NCI-H226 (cell line): ENCODE measurements around the gene GLMP.
A peak's percentile ranks its signal among the peaks of the same experiment; 100 is the strongest.

Experiments used
- DNase-seq: peaks from one replicate; pipeline ENCODE4 v3.0.0-alpha.2; 2015

The GLMP gene

DNA sequence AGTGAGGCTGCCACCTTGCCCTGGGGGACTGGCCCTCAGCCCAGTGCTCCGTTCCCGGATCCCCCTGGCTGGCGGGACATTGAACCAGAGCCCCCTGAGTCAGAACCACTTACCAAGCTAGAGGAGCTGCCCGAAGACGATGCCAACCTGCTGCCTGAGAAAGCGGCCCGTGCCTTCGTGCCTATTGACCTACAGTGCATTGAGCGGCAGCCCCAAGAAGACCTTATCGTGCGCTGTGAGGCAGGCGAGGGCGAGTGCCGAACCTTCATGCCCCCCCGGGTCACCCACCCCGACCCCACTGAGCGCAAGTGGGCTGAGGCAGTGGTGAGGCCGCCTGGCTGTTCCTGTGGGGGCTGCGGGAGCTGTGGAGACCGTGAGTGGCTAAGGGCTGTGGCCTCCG, 10.0 kb downstream of the GLMP start:
- DNase-seq = no peak

DNA sequence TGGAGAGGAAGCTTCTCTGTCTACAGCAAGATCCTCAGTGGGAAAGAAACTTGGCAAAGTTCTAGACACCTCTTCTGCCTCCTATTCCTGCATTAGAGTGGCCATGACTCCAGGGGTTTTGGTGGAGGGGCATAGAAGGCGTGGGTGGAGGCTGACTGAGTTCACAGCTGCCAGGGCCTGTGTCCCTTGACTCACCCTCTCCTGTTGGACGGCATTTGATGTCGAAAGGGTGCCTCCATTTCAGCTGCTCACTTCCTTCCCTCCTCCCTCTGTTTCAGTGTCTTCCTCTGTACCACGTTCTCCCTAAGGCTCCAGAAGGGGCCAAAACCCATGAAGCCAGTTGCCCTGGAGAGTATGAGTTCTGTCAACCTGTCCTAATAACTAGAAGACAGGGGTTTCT, 10.7 kb downstream of the GLMP start:
- DNase-seq = no peak

DNA sequence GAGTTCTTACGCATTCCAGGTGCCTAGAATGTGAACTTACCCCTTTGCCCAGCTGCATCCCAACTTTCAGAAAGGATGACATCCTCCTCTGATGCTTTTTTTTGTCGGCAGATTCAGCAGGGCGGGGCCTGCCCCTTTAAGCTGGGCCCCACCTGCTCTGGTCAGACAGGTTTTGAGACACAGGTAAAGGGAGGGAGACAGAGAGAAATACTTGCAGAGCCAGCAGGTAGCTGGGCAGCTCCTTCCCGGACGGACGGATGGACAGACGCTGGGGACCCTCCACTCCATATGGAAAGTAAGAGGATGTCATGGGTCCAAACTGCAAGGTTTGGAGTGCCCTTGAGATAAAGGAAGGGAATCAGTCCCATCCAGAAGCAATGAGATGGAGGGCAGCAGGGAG, 11.4 kb downstream of the GLMP start, which contains the start of gene TMEM79:
TSS of gene TMEM79 (plus strand) at position 214 of the 400 bp plus-strand sequence. CDS start 902 bp downstream, outside the sequence.
- no peak for DNase-seq

DNA sequence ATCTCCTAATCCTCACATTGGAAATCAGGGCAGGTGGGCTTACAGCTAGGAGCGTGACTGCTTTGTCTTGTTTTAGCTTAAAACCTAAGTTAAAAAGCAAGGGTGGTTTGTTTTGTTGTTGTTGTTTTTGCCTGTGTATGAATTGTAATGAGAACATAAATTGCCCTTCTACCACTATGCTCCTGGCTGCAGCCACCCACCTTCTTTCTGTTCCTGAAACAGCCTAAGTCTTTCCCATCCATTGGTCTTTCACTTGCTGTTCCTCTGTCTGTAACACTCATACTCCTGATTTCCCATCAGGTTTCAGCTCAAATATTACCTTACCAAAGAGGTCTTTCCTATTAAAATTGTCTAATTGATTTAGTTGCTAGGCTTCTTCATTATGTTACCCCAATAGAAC, 12.0 kb downstream of the GLMP start:
- DNase-seq = no peak

DNA sequence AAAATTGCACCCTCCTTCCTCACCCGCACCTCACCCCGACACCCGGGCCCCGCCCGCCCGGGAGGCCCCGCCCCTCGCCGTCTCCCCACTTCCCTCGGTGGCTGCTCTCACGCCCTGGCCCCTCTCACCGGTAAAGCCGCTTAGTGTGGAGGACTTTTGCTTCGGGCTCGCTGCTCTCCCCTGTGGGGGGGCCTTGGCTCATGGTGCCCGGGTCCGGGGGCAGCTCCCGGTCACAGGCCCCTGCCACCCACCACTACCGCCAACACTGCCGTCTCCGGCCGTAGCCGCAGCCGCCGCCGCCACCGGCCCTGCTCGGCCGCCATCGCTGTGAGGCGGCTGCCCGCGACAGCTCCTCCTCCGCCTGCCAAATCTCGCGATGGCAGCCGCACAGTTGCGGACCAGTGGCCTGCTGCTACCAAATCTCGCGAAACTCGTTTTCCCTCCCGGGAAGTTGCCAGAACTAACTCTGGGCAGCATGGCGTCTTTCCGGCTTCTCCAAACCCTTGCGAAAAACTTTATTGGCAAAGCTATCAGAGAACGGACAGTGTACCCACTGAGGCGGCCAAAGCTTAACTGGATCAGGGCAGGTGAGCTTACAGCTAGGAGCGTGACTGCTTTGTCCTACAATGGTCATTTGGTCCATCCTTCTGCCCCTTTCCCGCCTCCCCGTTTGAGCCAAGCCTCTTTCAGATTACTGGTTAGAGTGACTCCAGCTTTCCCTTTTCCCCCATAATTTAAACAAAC, 12.8 kb downstream of the GLMP start, which contains the start of gene SMG5:
TSS of gene SMG5 (minus strand) at position 347 of the 744 bp plus-strand sequence. CDS start at position 202, 145 bp downstream.
- peak; percentile 97 for DNase-seq

DNA sequence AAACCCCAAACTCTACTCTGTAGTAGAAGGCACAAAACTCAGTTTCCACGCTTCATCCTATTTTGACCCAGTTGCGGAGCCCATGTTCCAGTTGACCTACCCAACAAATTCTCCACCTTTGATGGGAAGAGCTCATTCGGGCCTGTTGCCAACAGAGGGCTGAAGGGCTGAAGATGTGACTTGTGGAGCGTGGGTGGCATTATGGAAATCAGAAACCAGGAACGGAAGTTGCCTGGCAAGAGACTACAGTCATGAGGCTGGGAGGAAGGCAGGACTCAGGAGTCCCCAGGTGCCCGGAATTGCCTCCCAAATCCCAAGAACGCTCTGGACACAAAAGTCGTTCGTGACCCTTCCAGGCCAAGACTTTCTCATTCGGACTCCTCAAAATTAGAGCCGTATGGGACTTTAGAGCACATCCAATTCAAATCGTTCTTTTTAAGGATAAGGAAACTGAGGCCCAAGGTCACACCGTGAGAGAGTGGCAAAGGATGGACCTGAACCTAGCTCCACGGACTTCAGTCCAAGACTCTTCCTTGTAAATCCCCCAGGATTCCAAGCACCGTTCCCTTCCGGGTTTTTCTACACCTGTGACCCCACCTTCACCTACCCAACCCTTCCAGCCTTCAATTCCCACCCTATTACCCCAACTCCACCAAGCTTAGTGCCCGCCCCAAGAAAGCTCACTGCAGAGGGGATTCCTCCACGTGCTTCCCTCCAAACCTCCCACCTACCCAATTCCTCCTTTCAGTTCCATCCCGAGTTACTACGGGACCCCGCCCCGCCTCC, 13.6 kb downstream of the GLMP start:
- no peak for DNase-seq

DNA sequence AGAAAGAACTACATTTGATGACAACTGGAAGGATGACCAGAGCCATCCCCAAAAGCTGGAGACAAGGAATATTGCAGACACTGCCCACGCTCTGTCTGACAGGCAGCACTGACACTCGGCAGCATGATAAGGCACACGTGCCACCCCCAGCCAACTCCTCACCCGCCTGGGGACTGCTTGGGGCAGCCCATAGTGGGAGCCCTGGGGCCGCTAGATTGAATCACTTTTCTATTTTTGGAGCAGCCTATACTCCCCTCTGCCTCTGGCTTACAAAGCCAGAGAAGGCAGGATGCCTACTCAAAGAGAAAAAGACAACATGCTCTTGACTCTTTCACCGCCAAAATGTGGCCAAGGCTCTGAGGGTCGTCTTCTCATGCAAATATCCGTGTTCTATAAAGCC, 14.2 kb downstream of the GLMP start:
- DNase-seq = no peak

DNA sequence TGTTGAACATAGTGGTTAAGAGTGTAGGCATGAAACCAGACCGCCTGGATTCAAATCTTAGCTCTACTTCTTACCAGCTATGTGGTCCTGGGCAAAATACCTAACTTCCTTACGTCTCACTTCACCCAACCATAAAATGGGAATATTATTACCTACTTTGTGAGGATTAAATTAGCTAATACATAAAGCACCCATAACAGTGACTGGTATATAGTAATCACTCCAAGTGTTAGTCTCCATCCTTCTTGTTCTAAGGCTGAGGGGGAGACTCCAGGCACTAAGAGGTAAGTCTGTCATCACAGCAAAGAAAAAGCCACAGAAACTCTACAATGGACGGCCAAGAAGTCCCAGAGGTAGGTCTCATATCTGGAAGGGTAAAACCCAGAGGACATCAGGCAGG, 15.6 kb downstream of the GLMP start:
- DNase-seq = no peak

DNA sequence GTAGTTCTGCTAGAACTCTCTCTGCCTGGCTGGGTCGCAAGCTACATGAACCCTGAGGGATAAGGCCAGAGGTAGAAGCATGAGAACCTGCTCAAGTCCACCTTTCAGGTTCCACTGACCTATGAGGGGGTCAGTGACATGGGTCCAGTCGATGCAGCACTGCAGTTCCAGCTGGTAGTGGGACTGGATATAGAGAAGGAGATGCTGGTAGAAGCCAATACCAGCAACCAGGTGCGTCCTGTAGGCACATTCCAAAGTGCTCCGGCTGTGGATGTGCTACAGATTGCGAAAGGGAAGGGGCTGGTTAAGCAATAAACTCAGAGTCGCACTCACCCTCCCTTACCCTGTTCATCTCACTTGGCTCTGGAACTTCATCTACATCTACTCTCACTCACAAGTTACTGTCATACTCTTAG, 18.5 kb downstream of the GLMP start:
- peak; percentile 28 for DNase-seq

DNA sequence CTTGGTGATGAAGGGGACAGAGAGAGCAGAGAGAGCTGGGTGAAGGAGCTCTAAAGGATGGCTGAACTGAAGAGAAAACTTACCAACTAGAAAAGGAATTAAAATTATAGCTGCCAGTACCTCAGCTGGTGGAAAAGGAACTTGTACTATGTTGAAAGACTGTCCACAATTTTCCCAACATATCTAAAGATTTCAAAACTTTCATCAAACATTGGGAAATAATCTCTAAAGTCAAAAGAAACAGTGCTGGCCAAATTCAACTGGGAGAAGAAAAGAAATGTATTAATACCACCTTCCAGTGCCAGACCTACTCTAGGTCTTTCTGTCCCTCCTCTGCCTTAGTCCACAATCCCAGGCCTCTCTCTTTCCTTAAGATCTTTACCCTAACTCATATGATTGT, 18.9 kb downstream of the GLMP start:
- DNase-seq = no peak

DNA sequence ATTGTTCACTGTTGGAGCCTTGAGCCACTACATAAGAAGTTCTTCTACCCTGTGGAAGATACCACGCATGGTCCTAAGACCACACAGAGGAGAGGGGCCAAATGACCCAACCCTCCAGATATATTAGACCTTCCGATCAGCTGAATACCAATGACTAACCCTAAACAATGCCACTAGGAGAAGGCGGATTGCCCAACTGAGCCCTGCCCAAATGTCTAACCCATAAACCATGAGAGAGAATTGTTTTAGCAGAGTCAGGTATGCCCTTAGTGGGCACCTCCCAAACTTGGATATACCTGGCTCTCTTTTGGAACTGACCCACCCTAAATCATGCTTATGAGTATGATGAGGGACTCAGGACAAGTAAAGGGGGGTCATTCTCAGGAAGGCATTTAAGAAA, 25.2 kb downstream of the GLMP start:
- no peak for DNase-seq

DNA sequence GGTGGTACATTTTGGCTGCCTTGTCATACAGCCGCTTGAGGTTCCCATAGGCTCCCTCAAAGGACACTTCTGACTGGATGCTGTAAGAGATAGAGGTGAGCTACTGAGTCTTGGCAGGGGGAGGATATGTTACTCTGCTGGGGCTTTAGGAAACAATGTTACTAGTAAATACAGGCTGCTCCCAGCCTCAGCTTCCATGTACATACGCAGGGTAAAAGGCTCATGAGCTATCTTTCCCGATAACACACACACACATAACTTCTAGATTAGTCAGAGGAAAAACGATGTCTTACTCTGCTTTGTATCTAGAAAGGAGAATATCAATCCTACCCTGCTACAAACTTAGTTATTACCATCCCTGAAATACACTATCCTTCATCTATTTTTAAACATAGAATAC, 27.1 kb downstream of the GLMP start:
- DNase-seq = peak; percentile 70

DNA sequence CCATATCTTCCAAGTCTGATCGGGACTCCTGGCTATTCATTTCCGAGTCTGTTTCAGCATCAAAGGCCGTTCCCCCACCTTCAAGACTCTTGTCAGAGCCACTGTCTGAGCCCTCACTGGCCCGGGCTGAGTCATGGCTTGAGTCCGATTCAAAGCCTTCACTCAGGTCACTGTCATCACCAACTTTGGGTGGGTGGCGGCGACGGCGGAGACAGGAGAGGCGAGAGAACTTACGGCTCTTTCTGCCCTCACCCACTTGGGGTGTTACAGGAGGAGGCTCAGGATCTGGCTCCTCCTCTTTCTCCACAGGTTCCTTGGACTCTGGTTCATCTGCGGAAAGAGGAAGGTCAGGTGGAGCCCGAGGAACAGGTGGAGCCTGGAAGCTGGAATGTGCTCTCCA, 29.4 kb downstream of the GLMP start:
- DNase-seq = no peak

DNA sequence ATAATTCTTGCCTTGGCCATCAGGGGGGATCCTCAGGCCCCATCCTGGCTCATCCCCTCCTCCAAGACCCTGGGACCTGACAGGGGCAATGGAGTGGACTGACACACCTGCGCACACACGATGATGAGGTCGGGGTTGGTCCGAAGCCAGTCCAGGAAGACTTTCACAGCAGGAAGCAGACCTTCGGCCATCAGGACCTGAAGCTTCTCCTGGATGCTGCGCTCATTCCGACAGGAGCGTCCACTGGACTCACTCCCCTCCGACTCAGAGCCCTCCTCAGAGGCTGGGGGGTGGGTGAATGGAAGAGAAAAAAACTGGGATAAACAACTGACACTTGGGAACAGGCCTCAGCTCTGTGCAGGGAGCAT, 32.2 kb downstream of the GLMP start:
- DNase-seq = no peak

DNA sequence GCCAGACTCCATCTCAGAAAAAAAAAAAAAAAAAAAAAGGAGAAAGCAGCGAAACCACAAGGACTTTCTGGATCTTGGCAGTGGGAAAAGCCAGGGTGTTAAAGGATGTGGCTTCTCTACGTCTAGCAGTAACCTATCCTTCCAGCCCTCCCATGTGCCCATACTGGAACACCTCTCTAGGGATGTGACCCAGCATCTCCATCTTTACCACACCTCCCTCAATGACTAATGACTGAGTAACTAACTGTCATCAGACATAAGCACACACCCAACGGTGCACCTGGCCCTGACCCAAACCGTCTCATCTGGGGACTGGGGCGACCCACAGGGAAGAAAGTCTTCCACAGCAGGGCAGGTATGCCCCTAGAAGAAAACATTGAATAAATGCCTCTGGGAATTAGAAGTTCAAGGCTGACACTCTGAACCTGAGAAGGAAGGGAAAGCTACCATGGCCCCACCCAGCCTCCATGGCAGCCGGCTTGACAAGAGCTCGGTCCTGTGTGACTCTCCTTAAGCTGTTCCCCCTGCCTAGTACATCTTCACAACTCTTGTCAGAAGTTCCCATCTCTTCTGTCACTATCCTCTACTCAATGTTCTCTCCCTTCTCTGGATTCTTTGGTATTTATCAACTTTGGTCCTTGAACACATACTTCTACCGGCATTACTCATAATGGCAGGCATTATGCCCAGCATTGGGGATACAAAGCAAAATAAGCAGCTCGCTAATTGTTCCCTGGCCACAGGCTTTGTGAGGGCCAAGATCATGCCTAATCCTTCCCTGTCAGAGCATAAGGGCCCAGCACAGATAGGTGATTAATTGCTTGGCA, 32.8 kb downstream of the GLMP start:
- peak; percentile 71 for DNase-seq

DNA sequence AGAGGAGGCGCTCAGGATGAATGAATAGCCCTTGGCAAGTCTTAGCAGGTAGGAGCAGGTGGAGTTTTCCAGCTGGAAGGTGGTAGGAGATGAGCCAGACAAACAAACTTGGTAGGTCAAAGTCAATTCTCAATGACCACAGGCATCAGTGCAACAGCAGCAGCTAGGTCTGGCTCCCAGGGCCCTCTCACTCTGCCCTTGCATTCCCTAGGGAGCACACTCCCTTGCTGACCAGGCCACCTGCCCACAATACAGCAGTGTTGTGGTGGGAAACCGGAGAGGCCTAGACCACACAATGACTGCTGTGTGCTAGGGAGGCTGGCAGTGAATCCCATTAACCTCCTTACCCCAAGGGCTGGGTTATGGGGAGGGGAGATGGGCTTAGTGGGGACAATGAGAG, 34.6 kb downstream of the GLMP start:
- DNase-seq = no peak

DNA sequence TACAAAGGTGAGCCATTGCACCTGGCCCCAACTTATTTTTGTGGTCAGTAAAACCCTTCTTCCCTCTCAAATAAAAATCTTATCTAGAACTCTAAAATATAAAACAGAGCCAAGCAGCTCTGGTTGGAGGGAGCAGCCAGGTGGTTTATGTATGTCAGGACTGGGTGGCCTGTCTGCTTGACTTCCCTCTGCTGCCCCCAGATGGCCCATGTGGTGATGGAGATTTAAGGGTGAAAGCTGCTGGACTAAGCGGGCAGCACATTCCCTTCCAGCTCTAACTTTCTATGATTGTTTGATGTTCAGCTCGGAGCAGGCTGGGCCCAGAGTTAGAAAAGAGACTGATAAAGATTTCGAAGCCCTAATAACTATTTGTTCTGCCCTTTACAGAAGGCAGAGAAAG, 35.7 kb downstream of the GLMP start:
- no peak for DNase-seq

DNA sequence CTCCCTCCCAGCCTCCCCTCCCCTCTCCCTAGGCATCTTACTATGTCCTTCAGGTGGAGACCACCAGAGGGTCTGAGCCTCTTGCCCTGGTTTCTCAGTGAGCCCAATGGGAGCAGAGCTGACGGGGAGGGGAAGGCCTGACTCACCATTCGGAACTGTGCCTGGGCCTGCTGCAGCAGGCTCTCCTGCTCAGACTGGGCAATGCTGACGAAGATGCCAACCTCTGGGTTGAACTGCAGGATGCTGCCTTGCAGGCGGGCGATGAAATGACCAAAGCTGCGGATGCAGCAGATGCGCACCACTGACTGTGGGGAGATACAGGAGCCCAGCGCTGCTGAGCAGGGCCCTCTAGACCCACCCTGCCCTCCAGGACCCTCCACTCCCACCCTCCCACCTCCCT, 36.6 kb downstream of the GLMP start:
- DNase-seq = no peak

DNA sequence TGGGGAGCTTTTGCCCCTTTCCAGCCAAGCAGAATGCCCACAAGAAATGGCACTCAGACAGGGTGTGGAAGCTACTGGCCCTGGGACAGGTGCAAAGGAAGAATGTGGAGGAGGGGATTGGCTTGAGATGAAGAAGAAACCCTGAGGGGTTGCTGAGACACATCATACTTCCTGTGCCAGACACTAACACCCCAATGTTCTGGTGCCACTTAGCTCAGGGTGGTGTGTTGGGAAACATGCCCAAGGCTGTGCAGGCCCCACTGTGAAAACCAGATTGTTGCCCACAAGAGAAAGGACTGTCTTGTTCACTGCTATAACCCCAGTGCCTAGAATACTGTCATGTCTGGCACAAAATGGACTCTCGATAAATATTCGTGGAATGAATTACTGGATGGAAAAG, 37.8 kb downstream of the GLMP start:
- DNase-seq = no peak

DNA sequence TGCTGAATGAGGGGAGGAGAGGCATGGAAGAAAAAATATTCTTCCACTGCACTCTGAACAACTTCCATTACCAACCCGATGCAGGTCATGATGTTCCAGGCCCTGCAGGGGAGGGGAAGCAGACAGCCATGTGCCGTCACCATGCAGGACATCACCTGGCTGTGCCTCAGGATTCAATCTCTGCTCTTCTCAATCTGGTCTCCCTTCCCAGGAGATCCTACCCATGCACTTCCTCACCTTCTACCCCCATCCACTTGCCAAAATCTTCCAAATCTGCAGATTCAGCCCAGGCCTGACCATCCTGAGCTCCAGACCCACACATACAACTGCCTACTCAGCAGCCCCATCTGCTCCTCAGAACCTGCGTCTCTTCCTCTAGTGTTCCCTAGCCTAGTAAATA, 41.8 kb downstream of the GLMP start:
- DNase-seq = no peak

DNA sequence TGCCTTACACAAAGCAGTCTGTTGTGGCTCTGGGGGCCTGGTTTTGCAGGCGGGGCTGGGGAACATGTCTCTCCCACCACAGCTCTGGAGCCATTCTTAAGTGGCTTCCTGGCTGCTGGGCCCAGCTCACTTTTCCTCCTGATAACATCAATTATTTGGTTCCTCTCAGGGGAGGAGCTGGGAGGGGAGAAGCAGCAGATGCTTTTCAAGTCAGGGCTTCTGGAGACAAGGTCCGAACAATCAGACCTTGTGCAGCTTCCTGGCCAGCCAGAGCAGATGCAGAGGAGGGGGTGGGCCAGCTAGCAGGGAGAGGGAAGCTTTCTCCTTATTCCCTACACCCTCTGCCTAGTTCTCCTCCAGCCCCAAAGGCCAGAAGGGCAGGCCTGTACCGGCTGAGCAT, 44.0 kb downstream of the GLMP start:
- DNase-seq = no peak

DNA sequence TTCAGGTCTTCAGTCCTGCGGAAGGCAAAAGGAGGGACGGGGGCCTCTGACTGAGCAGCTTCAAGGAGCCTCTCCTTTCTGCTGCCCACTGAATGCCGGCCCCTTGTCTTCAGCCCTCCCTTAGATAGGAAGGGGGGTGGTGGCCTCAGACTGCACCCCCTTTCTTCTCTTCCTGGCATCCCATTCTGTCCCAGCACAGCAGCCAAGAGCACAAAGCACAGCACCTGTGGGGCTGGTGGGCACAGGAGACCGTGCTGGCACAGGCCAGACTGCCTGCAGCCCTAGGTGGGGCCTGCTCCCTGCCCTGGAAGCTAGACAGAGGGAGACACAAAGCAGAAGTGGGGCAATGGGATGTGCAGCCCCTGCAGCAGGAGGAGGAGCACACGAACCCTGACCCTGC, 45.9 kb downstream of the GLMP start:
- DNase-seq = no peak

DNA sequence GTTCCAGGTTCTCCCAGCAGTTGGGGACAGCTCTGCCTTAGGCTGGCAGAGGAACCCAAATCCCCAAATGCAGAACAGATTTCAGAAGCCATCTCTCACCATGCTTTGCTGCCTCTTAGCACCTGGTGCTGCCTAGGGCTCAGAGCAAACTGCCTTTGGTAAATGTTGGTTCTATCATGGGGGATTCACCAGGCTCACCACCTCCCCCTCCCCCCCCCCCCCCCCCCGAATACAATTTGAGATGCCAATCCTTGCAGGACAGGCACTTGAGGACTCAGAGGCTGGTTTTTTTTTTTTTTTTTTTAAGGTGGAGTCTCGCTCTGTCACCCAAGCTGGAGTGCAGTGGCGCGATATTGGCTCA, 47.2 kb downstream of the GLMP start:
- no peak for DNase-seq
